IPS-11a (cell line): ENCODE measurements around the gene TMEM98.
"Not testable (repeated sequence)": the region's sequence is repeated elsewhere in the genome, so short reads cannot be mapped to it uniquely, and the experiment has no call there.

Experiments used
- H3K4me3 ChIP-seq: one replicate; pipeline ENCODE4 v1.5.1; 2013; ENCODE audit warnings: low read depth, low read length, control low read depth

The TMEM98 gene

GRCh38 chr17:32914181-32914580 lies 13.8 kb upstream of the TMEM98 start:
- H3K4me3 ChIP-seq = no peak overlapping the region

GRCh38 chr17:32915245-32915644 lies 12.7 kb upstream of the TMEM98 start:
- H3K4me3 ChIP-seq = no peak overlapping the region

GRCh38 chr17:32916134-32916533 lies 11.8 kb upstream of the TMEM98 start:
- H3K4me3 ChIP-seq = no peak overlapping the region

- no peak overlapping the region for H3K4me3 ChIP-seq
Measured at GRCh38 chr17:32917081-32917480, 10.9 kb upstream of the TMEM98 start.

DNA sequence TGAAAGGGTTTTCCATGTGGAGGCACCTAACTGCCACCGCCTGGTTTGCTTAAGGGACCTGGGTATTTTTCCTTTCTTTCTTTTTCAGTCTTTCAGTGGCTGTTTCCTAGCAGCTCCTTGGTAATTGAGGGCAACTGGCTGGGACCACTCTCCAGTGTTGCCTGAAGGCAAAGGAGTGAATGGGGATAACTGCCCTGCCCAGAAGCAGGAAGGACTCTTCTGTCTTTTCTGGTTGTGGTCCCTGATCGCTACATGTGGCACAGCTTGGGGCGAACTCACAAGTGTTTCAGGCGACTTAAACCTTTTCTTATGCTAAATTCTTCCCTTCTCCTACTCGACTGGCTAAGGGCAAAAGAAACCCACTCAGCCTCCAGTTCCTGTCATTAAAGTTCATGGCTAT lies 10.1 kb upstream of the TMEM98 start:
- no peak overlapping the region for H3K4me3 ChIP-seq

DNA sequence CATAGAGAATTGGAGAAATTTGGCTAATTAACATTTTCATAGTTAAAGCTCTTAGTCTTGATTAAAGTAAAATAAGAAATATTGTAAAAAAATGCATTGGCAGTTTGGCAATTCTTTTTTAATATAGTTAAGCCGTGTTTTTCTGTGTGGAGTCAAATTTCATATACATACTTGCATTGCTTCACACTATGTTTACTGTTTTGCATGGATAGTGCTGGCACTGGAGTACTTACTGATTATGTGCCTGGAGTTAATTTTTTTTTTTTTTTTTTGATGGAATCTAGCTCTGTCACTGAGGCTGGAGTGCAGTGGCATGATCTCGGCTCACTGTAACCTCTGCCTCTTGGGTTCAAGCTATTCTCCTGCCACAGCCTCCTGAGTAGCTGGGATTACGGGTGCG lies 8.1 kb upstream of the TMEM98 start:
- not testable (repeated sequence) for H3K4me3 ChIP-seq

- no peak overlapping the region for H3K4me3 ChIP-seq
Measured at GRCh38 chr17:32920293-32920692, 7.7 kb upstream of the TMEM98 start.

DNA sequence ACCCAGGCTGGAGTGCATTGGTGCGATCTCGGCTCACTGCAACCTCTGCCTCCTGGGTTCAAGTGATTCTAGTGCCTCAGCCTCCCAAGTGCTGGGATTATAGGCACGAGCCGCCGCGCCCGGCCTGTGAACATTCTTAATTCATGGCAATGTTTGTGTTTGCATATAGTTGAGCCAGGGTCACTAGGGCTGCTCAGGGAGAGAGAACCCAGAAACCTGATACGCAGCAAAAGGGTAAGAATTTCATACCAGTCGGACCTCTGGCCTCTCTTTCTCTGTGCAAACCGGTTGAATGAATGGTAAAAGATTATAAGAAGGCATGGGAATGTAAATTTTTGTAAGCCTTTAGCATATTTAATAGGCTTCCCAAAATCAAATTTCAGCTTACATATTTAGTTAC lies 6.9 kb upstream of the TMEM98 start:
- no peak overlapping the region for H3K4me3 ChIP-seq

DNA sequence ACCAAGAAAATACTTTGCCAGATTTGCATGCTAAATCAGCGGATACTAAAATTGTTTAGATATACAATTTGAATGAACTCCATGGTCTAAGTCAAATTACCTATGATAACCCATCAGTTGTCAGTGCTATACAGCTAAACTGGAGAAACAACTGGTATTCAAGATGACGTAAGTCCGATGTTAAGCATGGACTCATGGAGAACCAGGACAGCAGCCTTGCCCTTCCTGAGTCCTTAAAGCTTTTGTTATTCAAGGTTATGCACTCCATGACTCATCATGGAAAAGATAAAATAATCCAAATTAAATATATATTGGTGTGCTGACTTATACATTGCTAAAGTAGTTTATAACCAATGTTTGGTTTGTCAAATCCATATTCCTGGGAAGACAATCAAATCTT lies 4.0 kb upstream of the TMEM98 start:
- H3K4me3 ChIP-seq = not testable (repeated sequence)

- H3K4me3 ChIP-seq = no peak overlapping the region
Measured at GRCh38 chr17:32926183-32926582, 1.8 kb upstream of the TMEM98 start.

DNA sequence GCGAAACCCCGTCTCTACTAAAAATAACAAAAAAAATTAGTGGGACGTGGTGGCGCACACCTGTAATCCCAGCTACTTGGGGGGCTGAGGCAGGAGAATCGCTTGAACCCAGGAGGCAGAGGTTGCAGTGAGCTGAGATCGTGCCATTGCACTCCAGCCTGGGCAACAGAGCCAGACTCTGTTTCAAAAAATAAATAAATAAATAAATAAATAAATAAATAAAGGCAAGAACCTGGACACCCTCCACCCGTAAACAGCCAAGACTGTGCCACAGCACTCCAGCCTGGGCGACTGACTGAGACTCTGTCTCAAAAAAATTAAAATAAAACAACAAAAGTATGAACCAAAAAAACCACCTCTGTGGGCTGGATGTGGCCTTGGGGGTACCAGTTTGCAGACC lies 1.2 kb upstream of the TMEM98 start:
- not testable (repeated sequence) for H3K4me3 ChIP-seq

DNA sequence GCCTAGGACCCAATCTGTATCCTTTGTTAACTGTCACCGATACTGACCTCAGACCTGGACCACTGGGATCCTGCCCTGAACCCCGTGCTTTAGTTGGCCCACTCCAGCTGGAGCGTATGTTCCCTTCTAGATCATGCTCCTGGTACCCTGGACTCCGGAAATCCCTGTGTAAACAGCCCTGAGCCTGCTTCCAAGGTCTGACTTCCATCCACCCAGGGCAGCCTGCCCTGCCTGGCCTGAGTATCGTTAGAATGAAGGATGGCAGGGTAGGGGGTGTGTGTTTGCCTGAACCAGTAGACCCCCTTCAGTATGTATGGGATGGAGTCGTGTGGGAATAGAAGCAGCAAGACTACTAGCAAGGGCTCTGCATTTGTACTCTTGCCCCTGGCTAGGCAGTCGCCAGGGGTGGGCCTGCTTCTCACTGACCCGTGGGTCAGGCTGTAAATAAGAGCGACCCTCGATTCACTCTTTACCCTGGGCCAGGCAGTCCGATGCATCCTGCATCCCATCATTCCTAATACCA lies 691 bp upstream of the TMEM98 start:
- peak overlapping the region; percentile 45 for H3K4me3 ChIP-seq

GRCh38 chr17:32928586-32929535 lies 908 bp downstream of the TMEM98 start:
- H3K4me3 ChIP-seq = peak overlapping the region; percentile 59

- H3K4me3 ChIP-seq = no peak overlapping the region
Measured at GRCh38 chr17:32929588-32929987, 1.6 kb downstream of the TMEM98 start.

DNA sequence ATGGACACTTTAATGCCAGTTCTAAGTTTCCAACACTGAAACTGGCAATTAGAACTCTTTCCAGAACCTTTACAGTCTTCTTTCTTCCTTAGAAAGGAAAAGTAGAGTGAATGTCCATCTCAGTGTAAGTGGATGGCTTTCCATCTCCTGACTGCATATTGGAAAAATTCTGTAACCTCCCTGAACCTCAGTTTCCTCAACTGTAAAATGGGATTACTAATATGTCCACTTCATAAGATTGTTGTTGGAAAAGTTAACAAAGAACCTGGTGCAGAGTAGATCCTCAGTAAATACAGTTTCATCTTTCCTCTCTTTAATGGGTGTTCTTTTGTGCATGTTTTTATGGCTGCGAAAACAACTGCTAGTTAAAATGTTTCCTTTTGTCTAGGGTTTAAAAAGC lies 2.6 kb downstream of the TMEM98 start:
- H3K4me3 ChIP-seq = no peak overlapping the region

GRCh38 chr17:32931686-32932085 lies 3.7 kb downstream of the TMEM98 start:
- no peak overlapping the region for H3K4me3 ChIP-seq

GRCh38 chr17:32933881-32934280 lies 5.9 kb downstream of the TMEM98 start:
- H3K4me3 ChIP-seq = no peak overlapping the region

DNA sequence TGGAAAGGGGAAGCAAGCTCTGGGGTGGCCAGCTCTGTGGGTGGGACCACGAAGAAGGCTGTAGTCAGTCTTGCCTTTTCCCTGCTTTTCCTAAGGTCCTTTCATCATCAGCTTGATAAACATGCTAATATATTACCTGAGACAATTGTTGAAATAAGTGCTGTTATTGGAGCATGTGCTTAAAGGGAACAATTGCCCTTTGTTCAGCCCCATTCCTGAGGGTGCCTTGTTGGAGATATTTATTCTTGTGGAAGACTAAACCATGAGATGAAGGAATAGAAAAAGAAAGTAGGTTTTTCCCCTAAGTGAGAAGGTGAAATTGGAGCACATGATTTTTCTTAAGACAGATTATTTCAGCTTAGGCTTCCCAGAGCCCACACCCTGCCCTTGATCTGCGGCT lies 7.8 kb downstream of the TMEM98 start:
- no peak overlapping the region for H3K4me3 ChIP-seq

DNA sequence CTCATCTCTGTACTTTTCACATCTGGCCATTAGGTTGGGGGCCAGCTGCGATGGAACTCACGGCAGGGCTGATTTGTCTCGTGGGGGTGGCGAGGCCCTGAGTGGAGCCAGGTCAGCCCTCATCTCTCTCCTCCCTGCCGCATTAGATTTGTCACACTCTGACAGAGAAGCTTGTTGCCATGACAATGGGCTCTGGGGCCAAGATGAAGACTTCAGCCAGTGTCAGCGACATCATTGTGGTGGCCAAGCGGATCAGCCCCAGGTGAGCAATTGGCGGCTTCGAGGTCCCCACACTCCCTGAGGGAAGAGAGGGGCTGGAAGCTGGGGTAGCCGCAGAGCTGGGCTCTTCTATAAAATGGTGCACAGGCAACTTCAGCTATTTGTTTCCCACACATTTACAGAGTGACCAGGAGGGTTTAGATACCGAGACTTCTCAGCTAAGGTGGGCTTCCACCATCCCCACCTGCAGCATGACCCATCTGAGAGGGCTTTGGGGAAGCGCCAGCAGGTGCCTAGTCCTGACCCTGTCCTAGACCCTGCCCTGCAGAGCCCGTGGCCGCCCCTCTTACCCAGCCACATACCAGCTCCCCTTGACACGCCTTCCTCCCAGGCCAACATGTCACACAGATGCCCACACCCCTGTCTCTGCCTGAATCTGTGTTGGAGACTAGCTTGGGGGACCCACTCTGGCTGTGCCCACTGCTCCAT lies 8.4 kb downstream of the TMEM98 start:
- H3K4me3 ChIP-seq = no peak overlapping the region

DNA sequence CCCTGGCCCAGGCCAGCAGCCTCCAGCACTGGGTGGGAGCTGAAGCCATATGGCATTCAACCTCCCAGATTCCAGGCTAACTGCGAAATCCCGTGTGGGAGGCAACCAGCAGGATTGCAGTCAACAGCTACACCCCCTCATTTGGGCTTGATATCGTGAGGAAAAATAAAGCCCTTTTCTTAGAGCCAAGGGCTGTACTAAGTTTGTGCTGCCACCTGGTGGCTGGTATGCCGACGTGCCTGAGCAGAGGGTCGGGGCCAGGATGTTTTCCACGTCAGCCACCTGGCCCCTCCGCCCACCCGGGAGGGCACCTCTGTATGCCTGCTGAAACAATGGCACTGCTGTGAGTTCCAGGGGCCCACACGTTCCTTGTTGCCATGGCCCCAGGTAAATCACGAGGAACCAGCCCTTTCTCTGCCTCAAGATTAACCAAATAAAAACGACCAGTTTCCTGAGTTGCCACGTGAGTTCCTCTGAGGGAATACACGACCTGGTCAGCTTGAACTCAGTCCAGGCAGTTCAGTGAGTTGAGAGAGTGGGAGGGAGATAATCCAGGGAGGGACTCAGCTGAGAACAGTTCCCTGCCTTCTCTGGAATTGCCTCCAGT lies 9.0 kb downstream of the TMEM98 start:
- H3K4me3 ChIP-seq = no peak overlapping the region

DNA sequence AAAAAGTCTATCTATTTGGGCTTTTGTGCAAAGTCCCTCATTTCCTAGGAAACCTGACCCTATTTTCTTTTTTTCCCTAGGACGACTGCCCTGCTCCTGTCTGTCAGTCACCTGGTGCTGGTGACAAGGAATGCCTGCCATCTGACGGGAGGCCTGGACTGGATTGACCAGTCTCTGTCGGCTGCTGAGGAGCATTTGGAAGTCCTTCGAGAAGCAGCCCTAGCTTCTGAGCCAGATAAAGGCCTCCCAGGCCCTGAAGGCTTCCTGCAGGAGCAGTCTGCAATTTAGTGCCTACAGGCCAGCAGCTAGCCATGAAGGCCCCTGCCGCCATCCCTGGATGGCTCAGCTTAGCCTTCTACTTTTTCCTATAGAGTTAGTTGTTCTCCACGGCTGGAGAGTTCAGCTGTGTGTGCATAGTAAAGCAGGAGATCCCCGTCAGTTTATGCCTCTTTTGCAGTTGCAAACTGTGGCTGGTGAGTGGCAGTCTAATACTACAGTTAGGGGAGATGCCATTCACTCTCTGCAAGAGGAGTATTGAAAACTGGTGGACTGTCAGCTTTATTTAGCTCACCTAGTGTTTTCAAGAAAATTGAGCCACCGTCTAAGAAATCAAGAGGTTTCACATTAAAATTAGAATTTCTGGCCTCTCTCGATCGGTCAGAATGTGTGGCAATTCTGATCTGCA lies 12.9 kb downstream of the TMEM98 start:
- H3K4me3 ChIP-seq = no peak overlapping the region
